ENCODE results near the gene RBM28.

Gene RBM28, protein sequence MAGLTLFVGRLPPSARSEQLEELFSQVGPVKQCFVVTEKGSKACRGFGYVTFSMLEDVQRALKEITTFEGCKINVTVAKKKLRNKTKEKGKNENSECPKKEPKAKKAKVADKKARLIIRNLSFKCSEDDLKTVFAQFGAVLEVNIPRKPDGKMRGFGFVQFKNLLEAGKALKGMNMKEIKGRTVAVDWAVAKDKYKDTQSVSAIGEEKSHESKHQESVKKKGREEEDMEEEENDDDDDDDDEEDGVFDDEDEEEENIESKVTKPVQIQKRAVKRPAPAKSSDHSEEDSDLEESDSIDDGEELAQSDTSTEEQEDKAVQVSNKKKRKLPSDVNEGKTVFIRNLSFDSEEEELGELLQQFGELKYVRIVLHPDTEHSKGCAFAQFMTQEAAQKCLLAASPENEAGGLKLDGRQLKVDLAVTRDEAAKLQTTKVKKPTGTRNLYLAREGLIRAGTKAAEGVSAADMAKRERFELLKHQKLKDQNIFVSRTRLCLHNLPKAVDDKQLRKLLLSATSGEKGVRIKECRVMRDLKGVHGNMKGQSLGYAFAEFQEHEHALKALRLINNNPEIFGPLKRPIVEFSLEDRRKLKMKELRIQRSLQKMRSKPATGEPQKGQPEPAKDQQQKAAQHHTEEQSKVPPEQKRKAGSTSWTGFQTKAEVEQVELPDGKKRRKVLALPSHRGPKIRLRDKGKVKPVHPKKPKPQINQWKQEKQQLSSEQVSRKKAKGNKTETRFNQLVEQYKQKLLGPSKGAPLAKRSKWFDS

DNA sequence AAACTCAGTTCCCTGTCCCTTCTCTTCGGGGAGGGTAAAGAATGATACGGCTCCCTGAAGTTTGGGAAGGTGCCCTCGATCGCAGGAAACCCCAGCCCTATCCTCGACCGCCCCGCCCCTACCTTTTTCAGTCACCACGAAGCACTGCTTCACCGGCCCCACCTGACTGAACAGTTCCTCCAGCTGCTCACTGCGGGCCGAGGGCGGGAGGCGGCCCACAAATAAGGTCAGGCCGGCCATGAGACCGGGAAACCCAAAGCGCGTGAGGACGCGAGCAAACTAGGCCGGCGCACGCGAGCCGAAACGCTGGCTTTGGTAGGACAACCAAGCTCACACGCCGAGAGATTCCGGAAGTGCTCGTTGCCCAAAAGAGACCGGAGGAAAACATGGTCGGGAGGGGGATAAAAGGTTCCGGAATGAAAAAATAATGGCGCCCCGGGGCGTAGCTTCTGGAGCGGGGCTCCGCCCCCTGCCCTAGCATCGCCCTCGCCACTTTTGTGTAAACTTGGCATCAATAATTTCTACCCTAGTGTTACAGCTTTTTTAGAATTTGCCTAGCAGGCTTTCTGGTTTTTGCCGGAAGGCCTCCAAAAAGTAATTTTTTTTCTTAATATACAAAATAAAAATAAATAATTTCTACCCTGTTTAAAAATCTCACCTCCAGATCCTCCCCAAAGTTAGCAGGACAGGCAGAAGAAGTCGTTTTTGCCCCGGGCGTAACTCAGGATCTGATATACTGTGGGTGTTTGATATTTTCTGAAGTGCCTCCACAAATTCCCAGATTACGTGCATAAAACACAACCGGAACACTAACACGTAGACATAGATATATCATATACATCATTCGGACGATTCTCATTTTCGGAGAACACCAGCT, at the start of gene RBM28:
TSS of gene RBM28 (minus strand) at position 355 of the 877 bp plus-strand sequence. CDS start at position 240, 115 bp downstream.
- peak; percentile 71 for DNase-seq

DNA sequence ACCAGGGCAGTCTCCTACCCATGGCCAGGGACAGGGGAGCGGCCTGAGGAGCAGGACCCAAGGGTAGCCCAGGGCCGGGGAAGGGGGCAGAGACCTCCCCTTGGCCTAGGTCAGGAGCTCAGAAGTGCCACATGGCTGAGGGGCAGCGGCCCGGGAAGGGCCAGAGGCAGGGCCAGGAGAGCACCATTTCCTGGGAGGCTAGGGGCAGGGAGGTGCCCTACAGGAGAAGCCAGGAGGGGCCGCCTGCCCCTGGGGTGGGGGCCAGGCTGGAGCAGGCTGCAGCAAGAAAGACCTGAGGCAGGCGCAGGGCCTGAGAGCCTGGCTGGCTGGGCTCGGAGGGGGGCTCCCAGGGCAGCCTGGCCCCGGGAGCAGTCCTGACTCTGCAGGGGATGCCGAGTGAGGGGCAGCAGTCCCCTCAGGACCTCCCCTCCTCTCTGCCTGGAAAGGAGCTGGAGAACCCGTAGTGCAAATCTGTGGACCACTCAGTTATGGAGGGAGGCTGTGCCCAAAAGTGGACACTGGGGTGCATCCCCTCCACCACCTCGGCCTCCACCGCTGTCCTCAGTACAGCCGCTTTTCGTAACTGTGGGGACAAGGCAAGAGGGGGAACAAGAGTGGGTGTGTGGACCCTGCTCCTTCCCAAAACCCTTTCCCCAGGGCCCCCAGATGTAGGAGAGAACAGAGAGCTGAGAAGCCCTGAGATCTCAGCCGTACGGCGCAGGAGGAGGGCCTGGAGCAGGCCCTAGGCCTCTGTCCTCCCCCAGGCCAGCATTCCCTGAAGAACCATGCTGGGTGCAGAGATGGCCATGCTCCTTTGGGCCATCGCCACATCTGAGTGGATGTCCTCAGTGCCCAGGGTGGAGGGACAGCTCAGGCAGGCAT, 49.0 kb upstream of the RBM28 start:
- no peak for DNase-seq

DNA sequence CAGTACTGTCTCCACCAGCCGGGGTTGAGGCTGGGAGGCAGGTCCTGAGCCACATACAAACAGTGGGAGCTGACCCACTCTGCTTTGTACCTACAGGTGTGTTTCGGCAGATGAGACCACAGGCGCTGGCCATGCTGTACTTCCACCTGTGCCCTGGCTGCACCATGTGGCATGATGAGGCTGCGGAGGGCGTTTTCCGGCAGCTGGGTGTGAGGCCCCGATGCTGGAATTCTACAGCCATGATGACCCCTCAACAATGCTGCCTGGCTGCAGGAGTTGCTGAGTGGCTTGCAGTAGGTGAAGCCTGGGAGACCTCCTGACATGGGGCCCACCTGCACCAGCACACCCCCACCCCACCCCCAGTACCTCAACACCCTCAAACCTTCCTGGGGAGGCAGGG, 48.1 kb upstream of the RBM28 start:
- DNase-seq, result no peak

DNA sequence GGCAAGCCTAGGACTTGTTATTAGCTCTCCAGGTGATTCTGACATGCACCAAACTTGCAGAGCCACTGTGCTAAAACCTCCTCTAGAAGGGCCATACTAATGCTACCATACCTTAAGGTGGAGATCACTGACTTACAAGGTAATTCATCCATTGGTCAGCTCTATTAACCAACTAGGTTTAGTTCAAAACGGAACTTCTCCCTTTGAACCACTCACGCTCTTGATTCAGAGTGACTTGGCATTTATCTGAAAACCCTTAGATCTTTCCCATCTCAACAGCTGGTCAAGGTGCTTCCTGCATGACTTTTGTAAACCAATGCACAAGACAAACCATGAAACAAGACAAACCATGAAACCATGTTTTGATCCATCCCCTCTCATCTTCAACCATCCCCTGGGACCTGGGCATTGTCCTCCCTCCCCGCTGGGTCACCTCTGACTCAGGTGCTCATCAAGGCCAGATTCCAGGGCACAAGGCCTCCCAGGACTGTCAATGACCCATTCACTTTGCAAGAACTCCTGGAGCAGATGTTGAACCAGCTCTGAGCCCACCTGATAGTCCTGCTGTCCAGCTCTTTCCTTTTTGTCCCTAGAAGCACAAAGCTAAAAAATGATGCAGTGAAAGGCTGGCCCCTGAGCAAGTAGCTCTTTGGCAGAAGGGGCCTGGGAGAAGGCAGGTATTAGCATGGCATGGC, 47.3 kb upstream of the RBM28 start:
- DNase-seq, result no peak

DNA sequence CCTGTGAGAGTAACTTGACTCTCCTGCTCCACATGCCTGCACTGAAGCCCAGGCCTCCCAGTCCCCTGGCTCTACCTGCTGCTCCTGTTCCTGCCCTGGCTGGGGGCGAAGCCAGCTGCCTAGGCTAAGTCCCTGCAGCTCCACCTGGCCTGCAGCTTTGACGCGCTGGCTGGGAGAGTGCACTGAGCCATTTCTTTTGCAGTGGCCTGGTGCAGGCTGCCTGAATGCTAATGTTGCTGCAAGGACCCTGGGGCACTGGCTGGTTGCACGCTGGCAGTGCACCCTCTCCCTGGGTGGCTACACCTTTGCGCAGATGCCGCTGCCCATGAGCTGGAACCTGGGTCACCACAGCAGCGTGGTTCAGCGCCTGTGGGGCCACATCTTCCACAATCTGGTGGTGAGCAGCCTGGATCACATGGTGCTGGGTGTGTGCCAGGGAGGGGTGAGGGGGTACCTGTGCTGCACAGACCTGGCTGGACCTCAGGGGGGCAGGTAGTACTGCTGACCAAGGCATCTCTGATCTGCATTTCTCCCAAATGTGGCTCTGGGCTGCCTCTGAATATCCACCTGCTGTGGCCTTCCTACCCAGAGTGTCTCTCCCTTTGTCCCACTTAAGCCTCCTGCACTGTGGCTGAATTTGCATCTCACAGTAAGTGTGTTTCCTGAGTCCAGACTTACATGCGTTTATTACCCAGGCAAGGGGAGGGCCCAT, 46.1 kb upstream of the RBM28 start:
- no peak for DNase-seq

DNA sequence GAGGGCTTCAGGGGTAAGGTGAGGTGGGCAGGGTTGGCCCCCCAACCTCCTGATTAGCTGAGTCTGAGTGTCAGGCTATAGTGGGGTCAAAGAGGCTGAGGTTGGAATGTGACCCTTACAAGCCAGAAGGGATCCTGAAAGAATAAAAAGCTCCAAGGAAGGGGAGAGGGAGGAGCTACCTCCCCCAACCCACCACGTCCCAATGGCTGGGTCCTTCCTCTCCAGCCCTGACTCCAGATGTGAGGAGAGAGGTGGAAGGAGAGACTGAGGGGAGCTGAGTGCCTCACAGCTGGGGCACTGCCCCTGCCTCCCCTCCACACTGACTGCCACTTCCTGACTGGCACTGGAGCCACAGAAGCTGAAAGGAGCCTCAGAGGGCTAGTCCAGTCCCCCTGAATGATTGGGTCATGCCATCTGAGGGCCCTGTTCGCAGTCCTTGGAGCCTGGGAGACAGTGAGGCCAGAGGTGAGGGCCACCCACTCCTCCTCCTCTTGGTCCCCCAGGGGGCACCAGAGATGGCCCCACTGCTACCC, 45.4 kb upstream of the RBM28 start:
- no peak for DNase-seq

DNA sequence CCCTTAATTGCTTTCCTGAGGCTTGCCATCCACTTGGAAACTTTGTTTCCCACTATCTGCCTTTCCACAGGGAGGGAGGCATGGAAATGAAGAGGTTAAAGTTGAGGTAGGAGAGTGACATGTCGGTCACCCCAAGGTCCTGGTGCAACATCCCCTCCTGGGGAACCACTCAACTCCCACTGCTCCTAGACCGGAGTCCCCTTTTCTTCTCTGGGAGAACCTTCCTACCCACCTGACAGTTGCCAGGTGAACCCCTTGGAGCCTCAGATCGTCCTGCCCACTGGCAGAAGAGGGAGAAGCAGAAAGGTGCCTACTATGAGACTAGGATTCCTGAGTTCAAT, 44.4 kb upstream of the RBM28 start:
- DNase-seq, result no peak

DNA sequence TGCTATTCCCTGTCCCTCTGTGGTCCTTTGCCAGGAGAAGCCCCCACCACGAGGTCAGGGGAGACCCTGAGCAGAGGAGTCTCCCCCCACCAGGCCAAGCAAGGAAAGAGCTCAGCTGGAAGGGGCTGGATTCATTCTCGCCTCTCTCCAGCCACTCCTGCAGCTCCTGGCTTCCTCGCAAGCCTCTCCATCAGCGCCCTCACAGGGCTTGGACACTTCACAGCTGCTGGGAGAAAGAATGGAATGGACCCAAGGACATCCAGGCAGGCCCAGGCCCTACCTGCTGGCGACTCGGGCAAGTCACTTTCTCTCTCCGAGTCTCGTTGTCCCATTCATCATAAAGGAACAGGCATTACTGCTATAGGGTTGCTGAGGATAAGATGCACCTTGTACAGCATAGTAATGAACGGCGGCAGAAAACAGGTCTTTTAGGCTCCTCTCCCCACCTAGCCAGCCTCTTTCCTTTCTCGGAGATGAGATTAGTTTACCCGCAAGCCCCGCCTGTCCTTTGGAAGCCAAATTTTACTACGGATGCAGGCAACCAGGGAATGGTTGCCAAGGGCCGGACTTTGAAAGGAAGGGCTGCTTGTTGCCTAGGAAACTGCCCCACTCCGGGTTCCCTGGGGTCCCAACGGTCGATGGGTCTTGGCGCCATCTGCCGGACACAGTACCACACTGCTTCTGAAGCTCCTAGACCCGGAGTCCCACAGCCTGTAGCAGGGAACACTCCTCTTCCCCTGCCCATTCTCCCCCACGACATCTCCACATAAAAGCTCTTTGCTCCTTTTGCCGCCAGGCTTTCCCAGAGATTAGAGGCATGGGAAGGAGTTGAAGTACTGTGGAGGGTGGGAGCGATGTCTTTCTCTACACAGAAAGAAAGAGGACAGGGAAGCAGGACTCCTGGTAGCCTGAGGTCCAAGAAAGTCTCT, 43.8 kb upstream of the RBM28 start:
- no peak for DNase-seq

DNA sequence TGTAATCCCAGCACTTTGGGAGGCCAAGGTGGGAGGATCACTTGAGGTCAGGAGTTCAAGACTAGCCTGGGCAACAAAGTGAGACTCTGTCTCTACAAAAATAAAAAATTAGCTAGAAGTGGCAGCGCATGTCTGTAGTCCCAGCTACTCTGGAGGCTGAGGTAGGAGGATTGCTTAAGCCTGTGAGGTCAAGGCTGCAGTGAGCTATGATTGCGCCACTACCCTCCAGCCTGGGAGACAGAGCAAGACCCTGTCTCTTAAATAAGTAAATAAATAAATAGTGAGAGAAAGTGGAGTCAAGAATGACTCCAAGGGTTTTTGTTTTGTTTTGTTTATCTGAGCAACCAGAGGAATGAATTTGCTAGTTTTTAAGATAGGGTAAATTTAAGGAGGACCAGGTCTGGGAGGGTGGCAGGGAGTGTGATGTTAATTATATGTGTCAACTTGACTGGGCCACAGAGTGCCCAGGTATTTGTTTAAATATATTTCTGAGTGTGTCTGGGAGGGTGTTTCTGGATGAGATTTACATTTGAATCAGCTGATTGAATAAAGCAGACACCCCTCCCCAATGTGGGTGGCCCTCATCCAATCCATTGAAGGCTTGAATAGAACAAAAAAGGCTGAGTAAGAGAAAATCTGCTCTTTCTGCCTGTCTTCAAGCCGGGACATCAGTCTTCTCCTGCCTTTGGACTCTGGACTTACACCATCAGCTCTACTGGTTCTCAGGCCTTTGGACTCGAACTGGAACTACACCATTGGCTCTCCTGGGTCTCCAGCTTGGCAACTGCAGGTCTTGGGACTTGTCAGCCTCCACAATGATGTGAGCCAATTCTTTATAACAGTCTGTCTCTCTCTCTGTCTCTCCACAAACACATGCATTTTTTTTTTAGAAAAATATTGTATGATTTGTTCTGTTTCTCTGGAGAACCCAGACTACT, 42.5 kb upstream of the RBM28 start:
- DNase-seq, result no peak

DNA sequence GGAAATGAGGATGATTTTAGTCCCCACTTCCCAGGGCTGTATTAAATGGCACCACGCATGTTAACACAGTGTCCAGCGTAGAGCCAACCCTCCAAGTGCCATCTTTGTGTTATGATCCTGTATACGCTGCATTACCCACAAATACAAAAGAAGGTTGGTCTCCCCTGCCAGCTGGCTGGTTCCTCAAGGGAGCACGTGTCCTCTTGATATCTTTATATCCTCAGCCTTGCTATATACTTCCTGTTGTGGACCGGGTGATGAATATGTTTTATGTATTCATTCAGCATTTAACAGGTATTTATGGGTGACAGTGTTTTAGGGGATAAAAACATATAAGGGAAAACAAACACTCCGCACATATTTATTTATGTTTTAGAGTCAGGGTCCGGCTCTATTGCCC, 41.0 kb upstream of the RBM28 start:
- DNase-seq, result no peak

DNA sequence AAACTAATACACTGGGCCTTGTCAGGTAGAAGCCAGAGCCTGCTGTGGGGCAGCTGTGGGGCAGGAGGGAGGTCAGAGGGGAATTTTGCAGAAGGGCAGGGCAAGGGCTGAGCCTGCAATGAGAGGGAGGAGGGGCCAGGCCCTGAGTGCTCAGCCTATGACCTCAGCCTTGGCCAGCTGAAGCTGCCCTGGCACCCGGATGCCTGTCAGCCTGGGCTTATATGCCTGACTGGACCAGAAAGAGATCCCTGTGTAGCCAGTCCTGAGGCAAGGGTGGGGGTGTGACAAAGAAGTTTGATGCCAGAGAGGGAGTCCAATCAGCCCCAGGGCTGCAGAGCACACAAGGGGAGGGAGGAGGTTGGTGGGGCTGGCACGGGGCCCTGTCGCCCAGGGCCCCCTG, 40.1 kb upstream of the RBM28 start:
- DNase-seq, result no peak

DNA sequence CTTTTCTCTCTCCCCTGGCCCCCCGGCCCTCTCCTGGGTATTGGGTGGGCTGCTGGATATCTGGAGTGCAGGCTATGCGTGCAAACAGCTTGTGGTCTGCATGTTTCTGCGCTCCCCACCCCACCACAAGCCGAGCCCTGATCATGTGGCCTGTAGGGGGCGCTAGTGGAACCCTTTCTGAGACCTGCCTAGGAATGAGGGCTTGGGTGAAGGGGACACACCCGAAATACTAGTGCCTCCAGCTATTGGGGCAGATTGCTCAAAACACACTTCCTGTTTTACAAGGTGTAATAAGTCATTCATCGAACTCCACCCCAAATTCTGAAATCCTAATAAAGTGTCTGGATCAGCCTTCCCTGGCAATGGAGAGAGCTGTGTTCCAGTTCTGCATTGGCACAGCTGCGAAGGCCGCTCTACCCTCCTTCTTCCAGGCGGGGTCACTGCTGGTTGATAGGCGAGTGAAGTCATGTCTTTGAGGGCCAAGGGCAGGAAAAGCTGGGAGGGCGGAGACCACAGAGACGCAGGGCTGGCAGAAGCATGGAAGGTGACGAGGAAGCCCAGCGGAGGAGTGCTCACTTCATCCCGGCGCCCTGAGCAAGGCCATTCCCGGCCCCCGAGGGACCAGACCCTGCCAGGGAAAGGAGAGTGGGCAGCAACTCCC, 37.6 kb upstream of the RBM28 start:
- DNase-seq, result no peak

DNA sequence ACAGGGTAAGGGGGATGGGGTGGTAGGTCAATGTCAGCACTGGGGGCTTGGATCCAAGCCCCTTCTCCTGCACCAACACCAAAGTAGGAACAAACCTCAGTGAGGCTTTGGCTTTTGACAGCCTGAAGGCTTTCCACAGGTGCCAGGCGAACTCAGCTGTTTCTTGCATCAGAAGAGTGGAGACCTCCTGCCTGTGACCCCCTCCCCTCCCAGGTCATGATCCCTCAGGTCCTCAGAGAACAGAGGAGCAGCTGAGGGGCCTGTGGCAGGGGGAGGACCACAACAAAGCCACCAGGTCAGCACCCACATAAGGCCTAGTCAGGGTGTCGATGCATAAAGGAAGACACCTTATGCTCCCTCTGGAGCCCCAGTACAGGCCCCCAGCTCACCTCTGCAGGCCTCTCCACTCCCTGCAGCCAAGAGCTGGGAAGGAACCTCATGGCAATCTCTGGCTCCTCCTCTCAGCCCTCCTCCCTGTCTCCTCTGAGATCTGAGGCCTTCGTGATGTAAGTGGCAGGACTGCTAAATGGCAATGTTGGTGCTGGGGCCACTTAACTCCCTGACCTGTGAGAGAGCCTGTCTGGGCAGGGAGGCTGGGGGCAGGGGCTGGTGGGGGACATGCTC, 36.9 kb upstream of the RBM28 start:
- DNase-seq, result no peak

DNA sequence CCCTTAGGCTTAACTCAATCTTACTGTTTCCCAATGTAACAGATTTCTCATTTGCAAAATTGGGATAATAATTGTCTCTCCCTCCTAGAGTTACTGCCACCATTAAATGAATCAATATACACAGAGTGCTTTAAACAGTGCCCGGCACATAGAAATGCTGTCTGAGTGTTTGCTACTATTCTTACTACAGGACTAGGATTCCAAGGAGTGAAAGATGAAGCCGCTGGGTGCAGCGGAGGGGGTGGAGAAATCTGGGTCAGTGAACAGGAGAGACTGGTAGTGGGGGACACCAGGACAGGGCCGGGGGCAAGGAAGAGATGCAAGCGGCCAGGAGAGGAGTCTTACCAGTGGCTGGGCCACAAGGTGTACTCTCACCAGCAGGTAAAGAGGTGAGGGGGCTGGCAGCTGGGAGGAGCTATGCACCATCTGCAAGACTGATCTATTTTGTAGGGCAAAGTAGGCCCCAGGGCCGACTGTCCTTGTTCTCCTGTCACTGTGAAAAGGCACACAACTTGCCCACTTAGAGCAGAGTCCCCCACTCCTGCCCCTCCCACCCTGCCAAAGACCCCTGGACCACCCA, 36.3 kb upstream of the RBM28 start:
- DNase-seq, result no peak

DNA sequence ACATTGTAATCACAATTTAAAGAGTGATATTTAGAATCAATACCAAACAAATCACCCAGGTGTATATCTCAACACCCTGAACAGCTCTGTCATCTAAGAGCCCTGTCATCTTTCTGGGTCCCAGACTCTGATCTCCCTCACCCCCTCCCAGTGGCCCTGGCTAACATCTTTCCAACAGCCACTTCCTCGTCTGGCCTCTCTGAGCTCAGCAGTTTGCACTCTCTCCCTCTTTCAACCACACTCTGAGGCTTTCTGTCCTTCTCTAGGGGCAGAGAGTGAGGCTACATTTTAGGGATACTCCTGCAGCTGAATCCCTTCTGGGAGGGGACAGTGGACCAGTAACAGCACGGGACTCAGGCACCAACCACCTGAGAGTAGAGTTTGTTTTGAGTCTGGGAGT, 34.9 kb upstream of the RBM28 start:
- DNase-seq, result no peak

DNA sequence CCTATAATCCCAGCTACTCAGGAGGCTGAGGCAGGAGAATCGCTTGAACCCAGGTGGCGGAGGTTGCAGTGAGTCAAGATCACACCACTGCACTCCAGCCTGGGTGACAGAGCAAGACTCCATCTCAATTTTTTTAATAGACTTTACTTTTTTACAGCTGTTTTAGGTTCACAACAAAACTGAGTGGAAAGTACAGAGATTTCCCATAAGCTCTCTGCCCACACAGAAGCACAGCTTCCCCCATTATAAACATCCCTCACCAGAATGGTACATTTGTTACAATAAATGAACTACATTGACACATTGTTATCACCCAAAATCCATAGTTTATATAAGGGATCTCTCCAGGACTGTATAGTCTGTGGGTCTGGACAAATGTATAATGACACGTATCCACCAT, 32.4 kb upstream of the RBM28 start:
- no peak for DNase-seq

DNA sequence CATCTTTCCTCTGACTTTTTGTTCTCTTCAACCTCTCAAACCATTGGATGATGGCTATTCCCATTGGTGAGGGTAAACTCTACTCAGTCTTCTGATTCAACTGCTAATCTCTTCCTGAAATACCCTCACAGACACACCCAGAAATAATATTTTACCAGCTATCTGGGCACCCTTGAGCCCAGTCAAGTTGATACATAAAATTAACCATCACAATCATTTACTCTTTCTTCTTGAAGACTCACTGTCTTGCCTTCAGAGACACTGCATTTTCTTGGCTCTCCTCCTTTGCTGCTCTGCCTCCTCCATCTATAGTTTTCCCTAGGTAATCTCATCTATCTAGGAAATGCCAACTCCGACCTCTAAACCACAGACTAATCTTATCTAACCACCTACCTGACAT, 30.3 kb upstream of the RBM28 start:
- DNase-seq, result no peak
